RWPE2 (cell line): Measurements from ENCODE around the gene WDR5B.

Experiments
- ATAC-seq: fragments of 200-7000 bp; cut with Tn5 transposase; 3 replicates; pipeline ENCODE4 v1.9.1; 2021; ENCODE audit warnings: low read depth
- DNase-seq: peaks from one replicate; pipeline ENCODE4 v3.0.0-alpha.2; 2020; ENCODE audit warnings: low spot score
- H3K27ac ChIP-seq: fragments of 450-650 bp; 2 replicates; pipeline ENCODE4 v1.5.1; 2017; ENCODE audit warnings: mild to moderate bottlenecking; ENCODE audit not compliant: poor library complexity, severe bottlenecking
- H3K27me3 ChIP-seq: fragments of 250-450 bp; sonication (Bioruptor Pico); 2 replicates; pipeline ENCODE4 v1.5.1; 2021; ENCODE audit warnings: mild to moderate bottlenecking, moderate library complexity; ENCODE audit not compliant: insufficient read depth, poor library complexity, severe bottlenecking
- H3K36me3 ChIP-seq: fragments of 250-450 bp; sonication (Bioruptor Pico); 2 replicates; pipeline ENCODE4 v1.5.1; 2020; ENCODE audit warnings: low read depth, mild to moderate bottlenecking, moderate library complexity
- H3K4me1 ChIP-seq: fragments of 250-450 bp; sonication (Bioruptor Pico); 2 replicates; pipeline ENCODE4 v1.5.1; 2021; ENCODE audit warnings: mild to moderate bottlenecking, moderate library complexity; ENCODE audit not compliant: insufficient read depth, poor library complexity, severe bottlenecking
- H3K4me3 ChIP-seq: fragments of 250-450 bp; sonication (Bioruptor Pico); 2 replicates; pipeline ENCODE4 v1.5.1; 2021; ENCODE audit warnings: mild to moderate bottlenecking, moderate library complexity; ENCODE audit not compliant: severe bottlenecking
- H3K9me3 ChIP-seq: fragments of 250-450 bp; sonication (Bioruptor Pico); 2 replicates; pipeline ENCODE4 v1.5.1; 2021; ENCODE audit warnings: mild to moderate bottlenecking, moderate library complexity; ENCODE audit not compliant: severe bottlenecking
- TF ChIP-seq, protein P1 (sequence below): fragments of 450-650 bp; IDR thresholded peaks from one replicate; pipeline ENCODE4 v1.5.1; 2017; ENCODE audit warnings: mild to moderate bottlenecking, moderate library complexity; ENCODE audit not compliant: poor library complexity, severe bottlenecking

The WDR5B gene

DNA sequence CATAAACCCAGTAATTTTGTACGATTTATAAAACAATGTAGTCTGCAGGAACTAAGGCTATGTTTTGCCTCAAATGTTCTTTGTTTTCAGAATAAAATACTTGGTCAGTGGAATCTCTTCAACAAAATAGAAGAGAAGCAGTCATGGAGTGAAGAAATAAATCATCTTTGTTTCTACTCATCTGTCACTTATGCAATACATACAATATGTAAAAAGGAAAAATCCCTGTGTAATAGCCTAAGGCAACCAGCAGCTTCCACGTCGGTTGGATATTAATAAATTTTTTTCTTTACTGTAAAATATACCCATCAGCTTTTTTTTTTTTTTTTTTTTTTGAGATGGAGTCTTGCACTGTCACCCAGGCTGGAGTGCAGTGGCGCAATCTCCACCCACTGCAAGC is 5.2 kb upstream of the WDR5B start:
- DNase-seq = no peak

DNA sequence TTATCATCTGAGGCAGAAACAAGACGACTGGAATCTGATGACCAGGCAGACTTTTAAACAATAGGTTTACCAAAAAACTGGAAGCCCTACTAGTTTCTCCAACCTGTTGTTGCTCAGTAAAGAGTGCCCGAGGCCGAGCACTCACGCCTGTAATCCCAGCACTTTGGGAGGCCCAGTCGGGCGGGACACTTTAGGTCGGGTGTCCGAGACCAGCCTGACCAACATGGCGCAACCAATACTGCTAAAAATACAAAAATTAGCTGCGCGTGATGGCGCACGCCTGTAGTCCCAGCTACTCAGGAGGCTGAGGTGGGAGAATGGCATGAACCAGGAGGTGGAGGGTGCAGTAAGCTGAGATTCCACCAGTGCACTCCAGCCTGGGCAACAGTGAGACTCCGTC is 1.1 kb upstream of the WDR5B start:
- ATAC-seq (peak; percentile 4; the same call in 1 of the 3 replicates), DNase-seq (no peak)
- Histone ChIP-seq H3K27me3 (no peaks in the 10 kb centered on the region), H3K27ac (peak overlapping the region; percentile 70), H3K36me3 (peaks cover 23% of the 10 kb centered on the region), H3K9me3 (no peaks in the 10 kb centered on the region), H3K4me1 (peaks cover 8% of the 10 kb centered on the region), H3K4me3 (peak overlapping the region; percentile 42)
- TF ChIP-seq, protein P1, sequence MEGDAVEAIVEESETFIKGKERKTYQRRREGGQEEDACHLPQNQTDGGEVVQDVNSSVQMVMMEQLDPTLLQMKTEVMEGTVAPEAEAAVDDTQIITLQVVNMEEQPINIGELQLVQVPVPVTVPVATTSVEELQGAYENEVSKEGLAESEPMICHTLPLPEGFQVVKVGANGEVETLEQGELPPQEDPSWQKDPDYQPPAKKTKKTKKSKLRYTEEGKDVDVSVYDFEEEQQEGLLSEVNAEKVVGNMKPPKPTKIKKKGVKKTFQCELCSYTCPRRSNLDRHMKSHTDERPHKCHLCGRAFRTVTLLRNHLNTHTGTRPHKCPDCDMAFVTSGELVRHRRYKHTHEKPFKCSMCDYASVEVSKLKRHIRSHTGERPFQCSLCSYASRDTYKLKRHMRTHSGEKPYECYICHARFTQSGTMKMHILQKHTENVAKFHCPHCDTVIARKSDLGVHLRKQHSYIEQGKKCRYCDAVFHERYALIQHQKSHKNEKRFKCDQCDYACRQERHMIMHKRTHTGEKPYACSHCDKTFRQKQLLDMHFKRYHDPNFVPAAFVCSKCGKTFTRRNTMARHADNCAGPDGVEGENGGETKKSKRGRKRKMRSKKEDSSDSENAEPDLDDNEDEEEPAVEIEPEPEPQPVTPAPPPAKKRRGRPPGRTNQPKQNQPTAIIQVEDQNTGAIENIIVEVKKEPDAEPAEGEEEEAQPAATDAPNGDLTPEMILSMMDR = no peak

More for the DNA sequence above, 5.2 kb upstream of the WDR5B start:
- Histone ChIP-seq H3K27me3 (no peaks in the 10 kb centered on the region), H3K36me3 (peaks cover 45% of the 10 kb centered on the region), H3K9me3 (no peaks in the 10 kb centered on the region), H3K4me1 (no peaks in the 10 kb centered on the region), H3K27ac (no peak overlapping the region), H3K4me3 (no peak overlapping the region)
- TF ChIP-seq, protein P1 = no peak
- no peak for ATAC-seq

DNA sequence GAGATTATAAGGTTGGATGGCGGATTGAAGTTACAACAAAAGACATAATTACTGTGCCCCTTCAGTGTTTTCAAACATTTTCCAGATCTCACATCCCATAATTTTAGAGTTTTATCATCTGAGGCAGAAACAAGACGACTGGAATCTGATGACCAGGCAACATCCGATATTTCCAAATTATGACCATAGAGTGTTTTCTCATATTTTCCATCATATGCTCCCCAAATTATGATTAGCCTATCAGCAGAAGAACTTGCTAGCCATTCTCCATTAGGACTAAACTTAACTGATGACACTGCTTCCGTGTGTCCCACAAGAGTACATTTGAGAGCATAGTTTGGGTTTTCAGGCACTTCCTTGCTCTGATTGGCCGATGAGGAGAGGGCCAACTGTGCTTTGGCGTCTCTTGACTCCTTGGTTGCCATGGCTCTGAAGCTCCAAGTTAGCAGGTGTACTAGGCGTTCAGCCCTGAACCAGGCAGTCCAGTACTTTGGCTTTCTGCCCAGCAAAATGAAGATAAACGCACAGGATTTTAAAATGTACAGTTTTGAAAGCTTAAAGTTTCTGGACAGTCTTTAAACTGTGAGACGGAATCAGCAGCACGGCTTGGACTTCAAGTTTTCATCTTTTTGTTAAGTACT is 638 bp downstream of the WDR5B start:
- peaks cover 40% of the 10 kb centered on the region for H3K36me3 ChIP-seq
- DNase-seq (no peak), ATAC-seq (peak; percentile 46)
- H3K4me1 ChIP-seq = peaks cover 15% of the 10 kb centered on the region
- H3K9me3 ChIP-seq = no peaks in the 10 kb centered on the region
- TF ChIP-seq, protein P1 = no peak
- H3K27ac ChIP-seq = peak overlapping the region; percentile 70
- no peaks in the 10 kb centered on the region for H3K27me3 ChIP-seq
- peak overlapping the region; percentile 42 for H3K4me3 ChIP-seq

DNA sequence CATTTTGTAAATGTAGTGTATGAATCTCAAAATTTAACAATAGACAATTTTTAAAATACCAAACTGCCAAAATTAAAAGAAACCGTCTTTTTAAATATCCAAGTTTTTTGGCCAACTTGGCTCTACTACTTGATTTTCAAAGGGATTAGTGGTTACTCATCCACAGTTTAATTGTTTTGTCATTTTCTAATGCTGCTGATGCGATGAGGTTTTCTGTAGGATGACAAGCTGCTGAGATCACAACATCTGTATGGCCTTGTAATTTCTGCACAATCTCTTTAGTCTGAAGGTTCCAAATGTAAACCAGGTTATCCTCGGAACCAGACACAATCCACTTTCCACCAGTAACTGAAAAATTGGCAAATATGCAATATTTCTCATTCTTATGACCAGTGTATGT is 1.5 kb downstream of the WDR5B start:
- ATAC-seq (no peak), DNase-seq (no peak)
- H3K4me1 ChIP-seq = peaks cover 15% of the 10 kb centered on the region
- H3K27me3 ChIP-seq = no peaks in the 10 kb centered on the region
- H3K4me3 ChIP-seq = no peak overlapping the region
- no peaks in the 10 kb centered on the region for H3K9me3 ChIP-seq
- peaks cover 48% of the 10 kb centered on the region for H3K36me3 ChIP-seq
- H3K27ac ChIP-seq = no peak overlapping the region
- TF ChIP-seq, protein P1 = no peak

DNA sequence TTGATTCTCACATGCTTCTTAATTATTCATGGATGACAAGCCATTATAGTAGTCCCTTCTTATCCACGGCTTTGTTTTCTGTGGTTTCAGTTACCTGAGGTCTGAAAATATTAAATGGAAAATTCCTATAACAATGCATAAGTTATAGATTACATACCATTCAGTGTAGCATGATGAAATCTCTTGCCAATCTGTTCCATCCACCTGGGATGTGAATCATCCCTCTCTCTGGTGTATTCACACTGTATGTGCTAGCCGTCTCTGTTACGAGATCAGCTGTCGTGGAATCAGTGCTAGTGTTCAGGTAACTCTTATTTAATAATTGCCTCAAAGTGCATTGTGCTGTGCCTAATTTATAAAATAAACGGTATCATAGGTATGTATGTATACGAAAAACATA is 5.2 kb downstream of the WDR5B start:
- Histone ChIP-seq H3K4me1 (peaks cover 15% of the 10 kb centered on the region), H3K27ac (no peak overlapping the region), H3K36me3 (peaks cover 72% of the 10 kb centered on the region), H3K27me3 (no peaks in the 10 kb centered on the region), H3K9me3 (no peaks in the 10 kb centered on the region), H3K4me3 (no peak overlapping the region)
- TF ChIP-seq, protein P1 = no peak
- peak; percentile 75; the same call in 2 of the 3 replicates for ATAC-seq
- DNase-seq = no peak
